Activated CD8-positive, alpha-beta memory T cell treated with anti-CD3 and anti-CD28 coated beads, Interleukin-2, amount 50 U/mL, for 24 hours (primary cell): Measurements from ENCODE around the gene APOL3.
"Not testable (repeated sequence)": the region's sequence is repeated elsewhere in the genome, so short reads cannot be mapped to it uniquely, and the experiment has no call there.

ENCODE experiments used
- DNase-seq: peaks from one replicate; pipeline ENCODE4 v3.0.0-alpha.2; 2020; ENCODE audit errors: extremely low read depth

The APOL3 gene

DNA sequence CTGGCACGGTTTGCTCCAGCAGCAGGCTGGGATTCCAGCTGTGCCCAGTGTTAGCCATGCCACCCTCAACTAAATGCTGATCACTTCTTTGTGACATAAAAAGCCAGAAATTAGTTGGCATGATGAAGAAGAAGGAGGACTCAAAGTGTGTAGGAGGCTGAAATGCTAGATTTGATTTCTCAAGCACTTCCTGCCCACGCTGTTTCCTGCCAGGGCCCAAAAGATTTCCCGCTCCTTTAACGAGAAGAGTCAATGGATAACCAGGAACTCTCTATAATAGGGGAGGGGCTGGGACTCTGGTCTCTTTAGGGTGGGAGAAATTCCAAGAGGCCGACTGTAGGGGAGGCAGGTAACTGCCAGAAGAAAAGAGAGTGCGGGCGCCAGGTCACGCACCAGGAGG, 26.4 kb downstream of the APOL3 start:
- no peak for DNase-seq

GRCh38 chr22:36131907-36132306, 28.6 kb downstream of the APOL3 start:
- DNase-seq: no peak

- no peak for DNase-seq
These were observed 30.8 kb downstream of the APOL3 start for GRCh38 chr22:36129486-36130388.

DNA sequence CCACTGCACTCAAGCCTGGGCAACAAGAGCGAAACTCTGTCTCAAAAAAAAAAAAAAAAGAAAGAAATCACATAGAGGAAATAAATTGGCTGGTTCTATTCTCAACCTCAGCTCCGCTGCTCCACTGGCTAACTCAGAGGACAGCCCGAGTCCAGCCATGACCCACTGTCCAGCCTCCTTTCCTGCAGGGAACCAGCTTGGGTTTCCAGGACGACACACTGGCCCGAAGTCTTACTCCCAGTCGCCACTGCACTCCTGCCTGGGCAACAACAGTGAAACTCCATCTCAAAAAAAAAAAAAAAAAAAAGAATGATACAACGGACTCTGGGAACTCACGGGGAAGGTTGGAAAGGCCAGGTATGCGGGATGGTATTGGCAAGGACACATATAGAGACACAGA, 31.5 kb downstream of the APOL3 start:
- no peak for DNase-seq

- DNase-seq: no peak
These were observed 34.5 kb downstream of the APOL3 start for GRCh38 chr22:36125994-36126531.

GRCh38 chr22:36125434-36125833, 35.1 kb downstream of the APOL3 start:
- DNase-seq: no peak

- DNase-seq: no peak
These were observed 35.9 kb downstream of the APOL3 start for GRCh38 chr22:36124666-36125065.

GRCh38 chr22:36123673-36124630, 36.6 kb downstream of the APOL3 start:
- DNase-seq: peak; percentile 68

DNA sequence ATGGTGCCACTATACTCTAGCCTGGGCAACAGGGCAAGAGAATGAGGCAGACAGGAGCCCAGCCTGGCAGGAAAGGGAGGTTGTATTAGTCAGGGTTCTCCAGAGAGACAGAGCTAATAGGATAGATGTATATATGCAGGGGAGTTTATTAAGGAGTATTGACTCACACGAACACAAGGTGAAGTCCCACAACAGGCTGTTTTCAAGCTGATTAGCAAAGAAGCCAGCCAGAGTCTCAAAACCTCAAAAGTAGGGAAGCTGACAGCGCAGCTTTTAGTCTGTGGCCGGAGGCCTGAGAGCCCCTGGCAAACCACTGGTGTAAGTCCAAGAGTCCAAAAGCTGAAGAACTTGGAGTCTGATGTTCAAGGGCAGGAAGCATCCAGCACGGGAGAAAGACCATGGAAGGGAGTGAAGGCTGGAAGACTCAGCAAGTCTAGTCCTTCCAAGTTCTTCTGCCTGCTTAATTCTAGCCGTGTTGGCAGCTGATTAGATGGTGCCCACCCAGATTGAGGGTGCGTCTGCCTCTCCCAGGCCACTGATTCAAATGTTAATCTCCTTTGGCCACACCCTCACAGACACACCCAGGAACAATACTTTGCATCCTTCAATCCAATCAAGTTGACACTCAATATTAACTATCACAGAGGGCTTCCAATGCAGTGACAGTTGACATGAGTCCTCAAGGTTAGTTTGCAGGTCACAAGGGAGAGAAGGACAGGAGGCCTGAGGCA, 39.8 kb downstream of the APOL3 start:
- DNase-seq: not testable (repeated sequence)

GRCh38 chr22:36117053-36117554, 43.5 kb downstream of the APOL3 start:
- no peak for DNase-seq

GRCh38 chr22:36116127-36116526, 44.4 kb downstream of the APOL3 start:
- no peak for DNase-seq

DNA sequence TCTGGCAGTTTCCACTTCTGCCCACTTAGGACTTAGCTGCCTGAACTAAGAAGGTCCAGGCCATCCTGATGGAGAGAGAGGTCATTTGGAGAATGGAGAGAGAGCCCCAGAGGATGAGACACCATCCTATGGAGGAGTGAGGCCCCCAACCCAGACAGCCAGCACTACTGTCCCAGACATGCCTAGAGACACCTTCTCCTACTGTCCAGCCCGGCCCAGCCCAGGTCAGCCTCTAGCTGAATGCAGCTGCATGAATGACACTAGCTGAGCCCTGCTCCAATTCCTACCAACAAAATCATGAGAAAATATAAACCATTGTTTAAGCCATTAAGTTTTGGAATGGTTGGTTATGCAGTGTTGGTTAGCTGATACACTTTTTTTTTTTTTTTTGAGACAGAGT, 47.4 kb downstream of the APOL3 start:
- no peak for DNase-seq

DNA sequence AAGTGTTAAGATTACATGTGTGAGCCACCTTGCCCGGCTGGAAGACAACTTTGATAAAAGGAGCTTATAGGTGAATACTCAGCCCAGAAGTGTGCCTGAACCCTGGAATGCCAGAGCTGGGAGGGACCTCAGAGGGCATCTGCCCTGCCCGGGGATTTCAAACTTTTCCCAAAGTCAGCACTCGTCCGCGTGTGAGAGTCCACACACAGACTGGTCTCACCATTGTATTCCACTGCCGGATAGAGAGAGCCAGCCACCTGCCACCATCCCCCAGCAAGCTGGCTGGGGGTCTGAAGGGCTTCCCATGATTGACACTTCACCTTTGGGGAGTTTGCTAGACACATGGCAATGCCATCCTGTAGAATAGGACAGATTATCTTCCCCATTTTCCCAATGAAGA, 49.2 kb downstream of the APOL3 start:
- no peak for DNase-seq

GRCh38 chr22:36110306-36110881, 50.2 kb downstream of the APOL3 start:
- DNase-seq: no peak

- no peak for DNase-seq
These were observed 53.1 kb downstream of the APOL3 start for GRCh38 chr22:36107436-36107835.

DNA sequence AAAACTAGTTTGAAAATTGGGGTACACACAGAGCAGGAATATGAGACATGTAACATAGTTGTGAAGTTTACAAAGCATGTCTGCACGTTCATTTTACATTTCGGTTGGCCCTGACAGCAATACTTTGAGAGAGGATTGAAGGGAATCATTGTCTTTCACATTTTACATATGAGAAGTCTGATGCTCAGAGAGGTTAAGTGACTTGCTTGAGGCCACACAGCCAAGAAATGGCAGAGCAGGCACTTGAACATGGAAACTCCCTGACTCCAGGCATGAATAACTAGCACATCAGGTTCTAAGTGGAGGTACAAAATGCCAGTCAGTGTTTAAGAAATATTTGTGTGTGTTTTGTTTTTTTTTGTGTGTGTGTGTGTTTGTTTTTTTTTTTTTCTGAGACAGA, 53.6 kb downstream of the APOL3 start:
- DNase-seq: no peak

- no peak for DNase-seq
These were observed 55.6 kb downstream of the APOL3 start for GRCh38 chr22:36104988-36105387.

GRCh38 chr22:36104435-36104834, 56.1 kb downstream of the APOL3 start:
- DNase-seq: no peak

- no peak for DNase-seq
These were observed 56.7 kb downstream of the APOL3 start for GRCh38 chr22:36103891-36104290.

- no peak for DNase-seq
These were observed 57.6 kb downstream of the APOL3 start for GRCh38 chr22:36102995-36103394.

DNA sequence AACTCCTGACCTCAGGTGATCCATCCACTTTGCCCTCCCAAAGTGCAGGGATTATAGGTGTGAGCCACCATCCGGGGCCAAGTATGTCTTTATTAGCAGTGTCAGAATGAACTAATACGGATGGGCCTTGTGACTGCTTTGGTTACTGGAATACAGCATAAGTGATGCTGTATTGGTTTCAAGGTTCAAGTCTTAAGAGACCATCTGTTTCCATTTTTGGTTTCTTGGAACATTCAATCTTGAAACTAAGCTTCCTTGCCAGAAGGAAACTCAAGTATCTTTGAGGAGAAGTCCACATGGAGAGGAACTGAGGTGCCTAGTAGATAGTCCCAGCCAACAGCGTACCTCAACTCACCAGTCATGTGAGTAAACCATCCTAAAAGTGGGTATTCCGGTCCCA, 58.8 kb downstream of the APOL3 start:
- DNase-seq: no peak
